Fibroblast of villous mesenchyme (primary cell): ENCODE measurements around the gene SCAP. TPM values are rescaled to one million over a fixed set of nuclear protein-coding genes. Genes with fewer than 3 reads are reported as not detected.

ENCODE experiments used
- DNase-seq: peaks from one replicate; pipeline ENCODE4 v3.0.0-alpha.2; 2010; ENCODE audit warnings: low read depth
- H3K4me3 ChIP-seq: 2 replicates; pipeline ENCODE4 v1.5.1; 2011; ENCODE audit warnings: low read depth, mild to moderate bottlenecking, low read length
- CTCF ChIP-seq: IDR thresholded peaks from 2 replicates; pipeline ENCODE4 v1.5.1; 2012; ENCODE audit warnings: low read depth, mild to moderate bottlenecking, low read length; ENCODE audit not compliant: insufficient read depth
- total RNA-seq: library from RNA; depleted of rRNA; stranded (reverse); fragments of >200 nt; gene quantifications from 2 replicates; pipeline ENCODE4 v1.2.3, GENCODE V29; 2012

Gene SCAP
- total RNA-seq, 1 donor = 66.5 TPM

- DNase-seq = no peak
- no peak for TF ChIP-seq CTCF
- no peak overlapping the region for H3K4me3 ChIP-seq
Measured at GRCh38 chr3:47405820-47406761, 69.7 kb downstream of the SCAP start.

GRCh38 chr3:47404955-47405790, 70.6 kb downstream of the SCAP start:
- DNase-seq = peak; percentile 29
- TF ChIP-seq CTCF = no peak
- no peak overlapping the region for H3K4me3 ChIP-seq

GRCh38 chr3:47404431-47404876, 71.3 kb downstream of the SCAP start:
- H3K4me3 ChIP-seq = no peak overlapping the region
- DNase-seq = no peak
- no peak for TF ChIP-seq CTCF

- no peak for TF ChIP-seq CTCF
- peak; percentile 71 for DNase-seq
- H3K4me3 ChIP-seq = no peak overlapping the region
Measured at GRCh38 chr3:47399531-47400270, 76.0 kb downstream of the SCAP start.

- H3K4me3 ChIP-seq = no peak overlapping the region
- TF ChIP-seq CTCF = no peak
- no peak for DNase-seq
Measured at GRCh38 chr3:47399016-47399415, 76.7 kb downstream of the SCAP start.

GRCh38 chr3:47398228-47398627, 77.5 kb downstream of the SCAP start:
- peak; percentile 19 for DNase-seq
- H3K4me3 ChIP-seq = no peak overlapping the region
- TF ChIP-seq CTCF = no peak
